ENCODE measurements around the gene NYNRIN. TPM values are rescaled to one million over a fixed set of nuclear protein-coding genes. Genes with fewer than 3 reads are reported as not detected.
A peak's percentile ranks its signal among the peaks of the same experiment; 100 is the strongest.

NYNRIN gene
- total and polyA plus RNA-seq, 2 of the 4 experiments (the other 2 are of a cell fraction), result 2.2 to 5.4 TPM

GRCh38 chr14:24361326-24361725 is 37.5 kb upstream of the NYNRIN start:
- Histone ChIP-seq H2BK5ac (ENCODE audit: low read depth, low read length, poor library complexity, severe bottlenecking) (no peak overlapping the region), H3K4me1 (ENCODE audit: control insufficient read depth, insufficient read depth, low read length) (peaks cover 5% of the 10 kb centered on the region; the same call in 1 of the 2 replicates), H4K91ac (ENCODE audit: insufficient read depth, low read depth, low read length) (no peak overlapping the region), H3K27me3 (ENCODE audit: control insufficient read depth, insufficient read depth, low read length) (no peaks in the 10 kb centered on the region; the same call in 1 of the 2 replicates), H4K20me1 (ENCODE audit: insufficient read depth, low read length) (no peaks in the 10 kb centered on the region), H3K23ac (ENCODE audit: low read depth, low read length) (no peak overlapping the region), H3K36me3 (ENCODE audit: control insufficient read depth, insufficient read depth, low read length) (no peaks in the 10 kb centered on the region), H3K14ac (replicated peaks; ENCODE audit: low read depth, low read length) (no peak overlapping the region), H3K56ac (ENCODE audit: extremely low read depth, insufficient read depth, low read length) (0 out of 2 replicates have a peak overlapping the region, but pooled peaks have one; percentile 5), H4K8ac (ENCODE audit: low read depth in 2 of 2, low read length in 2 of 2) (no peak overlapping the region), H3K4ac (ENCODE audit: low read depth, low read length) (no peak overlapping the region), H3K79me1 (ENCODE audit: low read depth in 1 of 2, low read length in 2 of 2) (no peaks in the 10 kb centered on the region), H2AK9ac (replicated peaks; ENCODE audit: low read depth, low read length, poor library complexity) (no peak overlapping the region), H3K4me3 (ENCODE audit: insufficient read depth, low read depth, low read length) (no peak overlapping the region), H2BK15ac (ENCODE audit: low read depth, low read length) (no peak overlapping the region), H2BK20ac (ENCODE audit: low read depth, low read length) (no peak overlapping the region), H3K4me2 (ENCODE audit: low read depth, low read length) (no peak overlapping the region), H3K9ac (ENCODE audit: low read depth, low read length) (no peak overlapping the region), H2AFZ (replicated peaks; ENCODE audit: low read length, poor library complexity) (no peak overlapping the region), H3K27ac (ENCODE audit: insufficient read depth, low read length) (no peak overlapping the region), H2AK5ac (ENCODE audit: low read depth, low read length) (no peak overlapping the region), H3K9me1 (ENCODE audit: insufficient read depth, low read length) (peaks cover 4% of the 10 kb centered on the region; the same call in 1 of the 2 replicates), H4K5ac (ENCODE audit: low read depth, low read length) (no peak overlapping the region), H3K18ac (ENCODE audit: low read depth, low read length) (no peak overlapping the region), H3K9me3 (ENCODE audit: control insufficient read depth, insufficient read depth, low read length) (no peaks in the 10 kb centered on the region), H2BK120ac (ENCODE audit: low read depth, low read length) (no peak overlapping the region)
- in situ Hi-C loops (cut with MboI; ENCODE audit: low sequenced_read_pairs), result loop anchor here (10.0 kb wide), 1 partner anchor 73 kb away; no protein-coding TSS in a partner anchor
- intact Hi-C loops (cut with micrococcal nuclease), result no loop called here
- CTCF ChIA-PET, result interaction anchor here (1.3 to 3.0 kb wide), 2 partner anchors 28 to 70 kb away, joined by 6 to 13 read pairs; no protein-coding TSS in a partner anchor
- no CpG with 5 or more reads among the region's 2 CpGs for WGBS, 2 experiments (ENCODE audit: extremely low coverage in 2 of 2, insufficient read length in 1 of 2)
- DNase-seq (no peak), ATAC-seq (ENCODE audit: low read depth) (no peak)
- POLR2A ChIA-PET (ENCODE audit: unreplicated experiment), result interaction anchor here (0.6 kb wide), 1 partner anchor 78 kb away, joined by 3 read pairs; no protein-coding TSS in a partner anchor
- dilution Hi-C loops (cut with HindIII; ENCODE audit: low sequenced_read_pairs, unreplicated experiment), result no loop called here
- no TSS peak for BruUV-seq (replicated peaks)
- TF ChIP-seq RFX5 (IDR thresholded peaks at IDR 0.05; ENCODE audit: low read depth, low read length), result no peak
- no peak for TF ChIP-seq CTCF (conservative IDR thresholded peaks at IDR 0.05; ENCODE audit: low read depth, low read length)
- no peak for TF ChIP-seq USF2 (IDR thresholded peaks at IDR 0.05; ENCODE audit: low read depth, low read length)
- no peak for TF ChIP-seq RCOR1 (IDR thresholded peaks at IDR 0.05; ENCODE audit: insufficient replicate concordance, low read length)
- TF ChIP-seq SMC3 (IDR thresholded peaks at IDR 0.05; ENCODE audit: low read depth, low read length), result no peak
- no peak for TF ChIP-seq MAZ (IDR thresholded peaks at IDR 0.05; ENCODE audit: borderline replicate concordance, low read depth, low read length)
- TF ChIP-seq BHLHE40 (IDR thresholded peaks at IDR 0.05; ENCODE audit: low read depth, low read length), result no peak
- TF ChIP-seq POLR2A (IDR thresholded peaks at IDR 0.05; ENCODE audit: low read depth, low read length), result no peak
- TF ChIP-seq ELK1 (IDR thresholded peaks at IDR 0.05; ENCODE audit: borderline replicate concordance, low read depth, low read length), result no peak
- no peak for TF ChIP-seq CEBPB (IDR thresholded peaks at IDR 0.05; ENCODE audit: low read depth, low read length)
- TF ChIP-seq FOS (IDR thresholded peaks at IDR 0.05; ENCODE audit: low read depth, low read length), result no peak
- TF ChIP-seq CHD1 (IDR thresholded peaks at IDR 0.05; ENCODE audit: low read depth, low read length), result no peak
- no peak for TF ChIP-seq MXI1 (IDR thresholded peaks at IDR 0.05; ENCODE audit: borderline replicate concordance, low read depth, low read length)
- TF ChIP-seq NFE2L2 (IDR thresholded peaks at IDR 0.05; ENCODE audit: low read depth, low read length), result no peak
- no peak for TF ChIP-seq RAD21 (IDR thresholded peaks at IDR 0.05; ENCODE audit: low read length)
- no peak for TF ChIP-seq MAFK (IDR thresholded peaks at IDR 0.05; ENCODE audit: low read depth, low read length)

Measured in IMR-90 (cell line).